HCT116 (cell line): Measurements from ENCODE around the gene SAMMSON. TPM values are rescaled to one million over a fixed set of nuclear protein-coding genes. Genes with fewer than 3 reads are reported as not detected.

Experiments used
- ATAC-seq: fragments of 200-7000 bp; cut with Tn5 transposase; 2 replicates; pipeline ENCODE4 v1.9.1; 2020; ENCODE audit warnings: mild to moderate bottlenecking, moderate library complexity
- BruUV-seq: library from RNA; stranded (reverse); fragments of 400-500 nt; replicated peaks from 2 replicates; lab custom pipeline; 2021; lab: Mats Ljungman, UMichigan
- CTCF ChIA-PET: fragments of 300-600 bp; sonication (Branson Sonifier 250); formaldehyde crosslinking; loops from one replicate; lab custom pipeline; 2021; ENCODE audit warnings: antibody characterized with exemption; lab: Charles Lee
- POLR2A ChIA-PET: fragments of 300-600, 350-600 bp; sonication (Branson Sonifier 250); formaldehyde crosslinking; loops from one replicate; lab custom pipeline; 2021; ENCODE audit warnings: antibody characterized with exemption; lab: Charles Lee
- RAD21 ChIA-PET, 2 experiments: fragments of 300-600 bp; sonication (Branson Sonifier 250); formaldehyde crosslinking; loops; one replicate each; lab custom pipeline; 2023; ENCODE audit warnings: low total read pairs in 2 of 2; ENCODE audit not compliant: uncharacterized antibody in 2 of 2, unreplicated experiment in 2 of 2, low non-redundant PET in 1 of 2; lab: Charles Lee
- DNase-seq: peaks from one replicate; pipeline ENCODE4 v3.0.0-alpha.2; 2010; ENCODE audit warnings: low read depth, low spot score
- H2AFZ ChIP-seq: fragments of 200-600 bp; shearing (Covaris generic), sonication (generic); 2 replicates; pipeline ENCODE4 v1.6.1; 2017; ENCODE audit warnings: low read depth, mixed run types, mixed read lengths, antibody characterized with exemption, low read length; ENCODE audit not compliant: poor library complexity, severe bottlenecking
- H3K27ac ChIP-seq: 2 replicates; pipeline ENCODE4 v1.5.1; 2012; ENCODE audit warnings: low read depth, low read length
- H3K27me3 ChIP-seq: fragments of 200-600 bp; sonication (generic); 2 replicates; pipeline ENCODE4 v1.6.1; 2016; ENCODE audit warnings: mixed run types, low read length, mixed read lengths; ENCODE audit not compliant: insufficient read depth
- H3K36me3 ChIP-seq, 2 experiments: fragments of 200-500 bp in 1 of 2; fragments of 200-600 bp in 1 of 2; sonication (Bioruptor generic) in 1 of 2; sonication (generic) in 1 of 2; 2 replicates each; pipeline versions ENCODE4 v1.5.1 to v1.6.1; 2014 to 2016; ENCODE audit warnings: low read length in 2 of 2, inconsistent platforms in 1 of 2, mixed read lengths in 1 of 2, mixed run types in 1 of 2; ENCODE audit not compliant: insufficient read depth in 2 of 2, control insufficient read depth in 1 of 2
- H3K4me1 ChIP-seq, 2 experiments: fragments of 200-600 bp in 1 of 2; sonication (generic) in 1 of 2; 2 replicates each; pipeline versions ENCODE4 v1.5.1 to v1.6.1; 2012 to 2017; ENCODE audit warnings: low read length in 2 of 2, inconsistent platforms in 1 of 2, mild to moderate bottlenecking in 1 of 2, mixed read lengths in 1 of 2, mixed run types in 1 of 2, moderate library complexity in 1 of 2; ENCODE audit not compliant: insufficient read depth in 2 of 2, control insufficient read depth in 1 of 2
- H3K4me2 ChIP-seq: fragments of 200-600 bp; sonication (generic); 2 replicates; pipeline ENCODE4 v1.6.1; 2017; ENCODE audit warnings: mixed run types, low read length, mixed read lengths
- H3K4me3 ChIP-seq, 2 experiments: fragments of 200-600 bp in 1 of 2; sonication (generic) in 1 of 2; replicated peaks in 1 of 2; 2 replicates each; pipeline ENCODE4 v1.5.1; 2011 to 2016; ENCODE audit warnings: low read length in 2 of 2, control low read depth in 1 of 2, low read depth in 1 of 2, mild to moderate bottlenecking in 1 of 2, mixed read lengths in 1 of 2, mixed run types in 1 of 2
- H3K79me2 ChIP-seq: fragments of 200-600 bp; sonication (generic); 2 replicates; pipeline ENCODE4 v1.6.1; 2017; ENCODE audit warnings: mild to moderate bottlenecking, mixed run types, low read length, moderate library complexity, mixed read lengths; ENCODE audit not compliant: insufficient read depth
- H3K9ac ChIP-seq: fragments of 200-600 bp; sonication (generic); 2 replicates; pipeline ENCODE4 v1.6.1; 2016; ENCODE audit warnings: low read length, mixed read lengths
- H3K9me2 ChIP-seq: fragments of 200-600 bp; sonication (generic), shearing (Covaris generic); 2 replicates; pipeline ENCODE4 v1.6.1; 2017; ENCODE audit warnings: mixed run types, mild to moderate bottlenecking, moderate library complexity; ENCODE audit not compliant: insufficient read depth
- H3K9me3 ChIP-seq, 2 experiments: fragments of 200-500 bp in 1 of 2; fragments of 200-600 bp in 1 of 2; sonication (Bioruptor generic) in 1 of 2; sonication (generic) in 1 of 2; 2 replicates each; pipeline ENCODE4 v1.6.1; 2014 to 2017; ENCODE audit warnings: low read length in 2 of 2, mixed read lengths in 2 of 2, inconsistent platforms in 1 of 2, low read depth in 1 of 2, mild to moderate bottlenecking in 1 of 2, mixed run types in 1 of 2, moderate library complexity in 1 of 2; ENCODE audit not compliant: control insufficient read depth in 1 of 2, insufficient read depth in 1 of 2
- H4K20me1 ChIP-seq: fragments of 200-600 bp; sonication (generic), shearing (Covaris generic); 2 replicates; pipeline ENCODE4 v1.6.1; 2017; ENCODE audit warnings: mixed run types, mild to moderate bottlenecking, moderate library complexity; ENCODE audit not compliant: insufficient read depth
- CTCF ChIP-seq, 3 experiments: fragments of 200-600 bp in 1 of 3; sonication (generic) in 1 of 3; IDR thresholded peaks in 2 of 3; conservative IDR thresholded peaks in 1 of 3; 2 replicates each; pipeline ENCODE4 v1.5.1; 2012 to 2017; ENCODE audit warnings: low read depth in 2 of 3, low read length in 2 of 3, antibody characterized with exemption in 1 of 3, borderline replicate concordance in 1 of 3, control low read depth in 1 of 3, mild to moderate bottlenecking in 1 of 3, mixed read lengths in 1 of 3, mixed run types in 1 of 3, moderate library complexity in 1 of 3; ENCODE audit not compliant: insufficient read depth in 1 of 3
- EGR1 ChIP-seq: IDR thresholded peaks from 2 replicates; pipeline ENCODE4 v1.6.1; 2012; ENCODE audit warnings: low read depth
- ELF1 ChIP-seq: IDR thresholded peaks from 2 replicates; pipeline ENCODE4 v1.6.1; 2012; ENCODE audit warnings: low read depth, borderline replicate concordance
- EZH2 ChIP-seq: fragments of 200-600 bp; sonication (generic); IDR thresholded peaks from 2 replicates; pipeline ENCODE4 v1.6.1; 2017; ENCODE audit warnings: antibody characterized with exemption, mixed run types
- MAX ChIP-seq: IDR thresholded peaks from 2 replicates; pipeline ENCODE4 v1.6.1; 2012
- POLR2AphosphoS5 ChIP-seq: IDR thresholded peaks from 2 replicates; pipeline ENCODE4 v1.6.1; 2011; ENCODE audit warnings: mild to moderate bottlenecking, low read depth, low read length, moderate library complexity
- SRF ChIP-seq: IDR thresholded peaks from 2 replicates; pipeline ENCODE4 v1.6.1; 2012; ENCODE audit warnings: low read depth
- TCF7L2 ChIP-seq: IDR thresholded peaks from 2 replicates; pipeline ENCODE4 v1.7.0; 2011; ENCODE audit warnings: borderline replicate concordance, inconsistent platforms; ENCODE audit not compliant: insufficient read depth, insufficient read length; ENCODE audit errors: extremely low read depth
- ZBTB33 ChIP-seq: IDR thresholded peaks from 2 replicates; pipeline ENCODE4 v1.6.1; 2011; ENCODE audit warnings: mild to moderate bottlenecking, low read length, moderate library complexity; ENCODE audit not compliant: insufficient replicate concordance; ENCODE audit errors: extremely low read depth
- ZNF274 ChIP-seq: fragments of 200-500 bp; sonication (Bioruptor generic); IDR thresholded peaks from 2 replicates; pipeline ENCODE4 v1.6.1; 2014; ENCODE audit warnings: mild to moderate bottlenecking, low read depth, low read length, inconsistent platforms
- intact Hi-C: fragments of 100-400 bp; cut with micrococcal nuclease; formaldehyde crosslinking; loops from 2 replicates; pipeline ENCODE4 v1.10.0; 2022
- total RNA-seq: library from RNA; stranded (reverse); gene quantifications from one replicate; pipeline ENCODE4 v1.2.1, GENCODE V29; 2021; ENCODE audit not compliant: unreplicated experiment

The SAMMSON gene
- total RNA-seq, 1 experiment from 2014 or later, result not detected

GRCh38 chr3:69994919-69995318, 4.6 kb upstream of the SAMMSON start:
- no peaks in the 10 kb centered on the region for H3K4me1 ChIP-seq
- H3K27ac ChIP-seq, result no peak overlapping the region
- POLR2A ChIA-PET, result no interaction called here
- H3K4me3 ChIP-seq, result no peak overlapping the region
- no peak overlapping the region for H3K4me2 ChIP-seq
- no peaks in the 10 kb centered on the region for H4K20me1 ChIP-seq
- H3K36me3 ChIP-seq, result no peaks in the 10 kb centered on the region
- H3K9ac ChIP-seq, result no peak overlapping the region
- H2AFZ ChIP-seq, result no peak overlapping the region
- intact Hi-C loops, result no loop called here
- no peaks in the 10 kb centered on the region for H3K9me2 ChIP-seq
- no peaks in the 10 kb centered on the region for H3K9me3 ChIP-seq
- DNase-seq (no peak), ATAC-seq (no peak)
- CTCF ChIA-PET, result no interaction called here
- no TSS peak for BruUV-seq
- no peak for TF ChIP-seq EGR1
- no peak for TF ChIP-seq MAX
- TF ChIP-seq ZBTB33, result no peak
- no peak for TF ChIP-seq ELF1
- TF ChIP-seq SRF, result no peak
- no peak for TF ChIP-seq POLR2AphosphoS5
- no peaks in the 10 kb centered on the region for H3K79me2 ChIP-seq
- RAD21 ChIA-PET, result no interaction called here
- 0 out of 2 replicates have a peak, but pooled peaks cover 3% of the 10 kb centered on the region for H3K27me3 ChIP-seq

DNA sequence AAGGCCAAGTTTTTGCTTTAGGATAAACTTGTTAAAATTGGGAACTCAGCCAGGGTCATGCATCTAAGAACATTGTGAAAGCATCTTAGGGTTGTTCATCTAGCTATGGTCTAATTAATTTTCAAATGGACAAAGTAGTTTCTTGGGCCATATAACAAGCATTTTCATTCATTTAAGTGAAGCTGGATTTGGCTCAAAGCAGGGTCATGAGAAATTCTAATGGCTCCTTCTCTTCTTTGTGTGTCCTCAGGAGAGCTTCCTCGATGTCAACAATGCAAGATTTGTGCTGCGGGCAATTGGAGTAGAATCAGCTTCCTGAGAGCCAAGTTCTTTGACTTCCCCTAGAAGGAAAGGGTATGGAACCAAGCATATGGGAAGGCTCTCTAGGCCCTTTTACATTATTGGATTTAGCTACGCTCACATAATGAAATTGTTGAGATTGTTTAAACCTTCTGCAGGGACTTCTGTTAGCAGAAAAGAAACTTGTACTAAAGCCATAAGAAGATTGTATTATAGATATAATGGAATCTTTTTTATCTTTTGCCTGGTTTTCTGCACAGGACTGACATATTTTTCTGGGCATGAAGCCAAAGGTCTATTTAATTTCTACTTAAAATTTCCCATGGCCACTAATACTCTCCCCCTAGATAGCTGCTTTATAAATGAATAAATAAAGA, 1.8 kb upstream of the SAMMSON start:
- H3K79me2 ChIP-seq, result no peaks in the 10 kb centered on the region
- H3K27me3 ChIP-seq, result 0 out of 2 replicates have a peak, but pooled peaks cover 3% of the 10 kb centered on the region
- TF ChIP-seq ZNF274 (no peak), TCF7L2 (no peak), CTCF (IDR thresholded peaks at IDR 0.05 in 2 of 3, conservative IDR thresholded peaks at IDR 0.05 in 1 of 3; ENCODE audit: borderline replicate concordance in 1 of 3, insufficient read depth in 1 of 3, low read depth in 2 of 3, low read length in 2 of 3) (no peak), EGR1 (no peak), EZH2 (no peak)
- H3K27ac ChIP-seq, result no peak overlapping the region
- ATAC-seq (no peak), DNase-seq (no peak)
- no peak overlapping the region for H3K4me2 ChIP-seq
- H3K9me2 ChIP-seq, result no peaks in the 10 kb centered on the region
- no peaks in the 10 kb centered on the region for H3K9me3 ChIP-seq
- no peak overlapping the region for H3K4me3 ChIP-seq
- intact Hi-C loops, result no loop called here
- ChIA-PET CTCF (no interaction called here), POLR2A (no interaction called here), RAD21 (no interaction called here)
- H2AFZ ChIP-seq, result no peak overlapping the region
- no peaks in the 10 kb centered on the region for H4K20me1 ChIP-seq
- H3K36me3 ChIP-seq, result no peaks in the 10 kb centered on the region
- no TSS peak for BruUV-seq
- no peak overlapping the region for H3K9ac ChIP-seq
- no peaks in the 10 kb centered on the region for H3K4me1 ChIP-seq
